Fibroblast of lung (primary cell): ENCODE results near the gene SFSWAP.
"Not testable (repeated sequence)": the region's sequence is repeated elsewhere in the genome, so short reads cannot be mapped to it uniquely, and the experiment has no call there.

ENCODE experiments used
- CTCF ChIP-seq, 2 donors: IDR thresholded peaks in 1 of 2; conservative IDR thresholded peaks in 1 of 2; 1 replicate in 1 of 2; 2 replicates in 1 of 2; pipeline ENCODE4 v1.5.1; 2011 to 2012; ENCODE audit warnings: low read length in 2 of 2, control low read depth in 1 of 2, inconsistent platforms in 1 of 2, low read depth in 1 of 2, mild to moderate bottlenecking in 1 of 2
- EZH2 ChIP-seq: IDR thresholded peaks from 2 replicates; pipeline ENCODE4 v1.5.1; 2012; ENCODE audit warnings: low read length, control low read depth, mild to moderate bottlenecking; ENCODE audit errors: missing control alignments

- TF ChIP-seq EZH2; CTCF (conservative IDR thresholded peaks at IDR 0.05 in 1 of 2, IDR thresholded peaks at IDR 0.05 in 1 of 2; ENCODE audit: low read depth in 1 of 2, low read length in 2 of 2): not testable (repeated sequence)
Measured at GRCh38 chr12:131665666-131666065, 45.2 kb upstream of the SFSWAP start.
